GM12865 (cell line): ENCODE results near the gene SLC17A7.
A peak's percentile ranks its signal among the peaks of the same experiment; 100 is the strongest.

Experiments
- DNase-seq: peaks from one replicate; pipeline ENCODE4 v3.0.0; 2010; ENCODE audit warnings: low read depth
- H3K4me3 ChIP-seq: 2 replicates; pipeline ENCODE4 v1.5.1; 2011; ENCODE audit warnings: mild to moderate bottlenecking, low read depth, low read length, control low read depth
- CTCF ChIP-seq: IDR thresholded peaks from 2 replicates; pipeline ENCODE4 v1.5.1; 2011; ENCODE audit warnings: low read length, control low read depth, low read depth, inconsistent platforms; ENCODE audit not compliant: insufficient read depth; ENCODE audit errors: missing control alignments

The SLC17A7 gene

DNA sequence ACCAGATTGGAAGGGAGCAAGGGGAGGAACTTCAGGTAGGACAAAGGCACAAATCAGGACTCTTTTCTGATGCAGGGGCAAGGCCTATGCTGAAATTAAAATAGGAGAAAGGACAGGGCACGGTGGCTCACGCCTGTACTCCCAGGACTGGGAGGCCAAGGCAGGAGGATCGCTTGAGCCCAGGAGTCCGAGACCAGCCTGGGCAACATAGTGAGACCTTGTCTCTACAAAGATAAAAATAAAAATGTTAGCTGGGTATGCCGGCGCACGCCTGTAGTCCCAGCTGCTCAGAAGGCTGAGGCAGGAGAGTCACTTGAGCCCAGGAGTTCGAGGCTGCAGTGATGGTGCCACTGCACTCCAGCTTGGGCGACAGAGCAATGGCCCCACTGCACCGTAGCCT, 5.7 kb downstream of the SLC17A7 start:
- DNase-seq, result no peak
- H3K4me3 ChIP-seq, result no peak overlapping the region
- TF ChIP-seq CTCF, result no peak

DNA sequence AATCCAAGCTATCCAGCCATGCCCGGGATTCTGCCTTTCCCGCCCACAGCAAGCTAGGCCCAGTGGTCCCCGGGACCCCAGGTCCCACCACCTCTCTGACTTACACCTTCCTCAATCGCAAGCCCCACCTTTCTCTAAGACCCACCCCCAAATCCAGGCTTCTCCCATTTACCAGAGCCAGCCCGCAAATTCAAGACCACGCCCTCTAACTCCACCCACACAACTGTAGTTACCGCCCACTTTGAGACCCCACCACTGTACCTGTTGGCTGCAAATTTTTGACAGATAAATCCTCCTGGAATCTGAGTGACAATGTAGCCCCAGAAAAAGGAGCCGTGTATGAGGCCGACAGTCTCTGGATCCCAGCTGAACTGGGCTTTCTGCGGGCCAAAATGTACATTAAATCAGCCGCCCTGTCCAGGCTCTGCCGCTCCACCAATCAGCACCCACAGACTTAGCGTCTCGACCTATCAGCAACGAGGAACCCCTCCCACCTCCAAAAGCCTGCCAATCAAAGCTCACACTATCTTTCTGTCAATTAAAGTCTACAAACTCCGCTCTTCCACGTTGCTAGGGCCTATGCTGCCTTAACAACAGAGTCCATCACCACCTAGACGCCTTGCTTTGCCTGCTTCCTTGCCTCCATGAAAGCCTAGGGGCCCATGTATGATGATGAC, 6.3 kb downstream of the SLC17A7 start:
- TF ChIP-seq CTCF, result no peak
- DNase-seq, result no peak

GRCh38 chr19:49433240-49433901, 8.0 kb downstream of the SLC17A7 start:
- DNase-seq, result no peak
- TF ChIP-seq CTCF, result no peak
- H3K4me3 ChIP-seq, result no peak overlapping the region

More for the DNA sequence above, 6.3 kb downstream of the SLC17A7 start:
- no peak overlapping the region for H3K4me3 ChIP-seq

DNA sequence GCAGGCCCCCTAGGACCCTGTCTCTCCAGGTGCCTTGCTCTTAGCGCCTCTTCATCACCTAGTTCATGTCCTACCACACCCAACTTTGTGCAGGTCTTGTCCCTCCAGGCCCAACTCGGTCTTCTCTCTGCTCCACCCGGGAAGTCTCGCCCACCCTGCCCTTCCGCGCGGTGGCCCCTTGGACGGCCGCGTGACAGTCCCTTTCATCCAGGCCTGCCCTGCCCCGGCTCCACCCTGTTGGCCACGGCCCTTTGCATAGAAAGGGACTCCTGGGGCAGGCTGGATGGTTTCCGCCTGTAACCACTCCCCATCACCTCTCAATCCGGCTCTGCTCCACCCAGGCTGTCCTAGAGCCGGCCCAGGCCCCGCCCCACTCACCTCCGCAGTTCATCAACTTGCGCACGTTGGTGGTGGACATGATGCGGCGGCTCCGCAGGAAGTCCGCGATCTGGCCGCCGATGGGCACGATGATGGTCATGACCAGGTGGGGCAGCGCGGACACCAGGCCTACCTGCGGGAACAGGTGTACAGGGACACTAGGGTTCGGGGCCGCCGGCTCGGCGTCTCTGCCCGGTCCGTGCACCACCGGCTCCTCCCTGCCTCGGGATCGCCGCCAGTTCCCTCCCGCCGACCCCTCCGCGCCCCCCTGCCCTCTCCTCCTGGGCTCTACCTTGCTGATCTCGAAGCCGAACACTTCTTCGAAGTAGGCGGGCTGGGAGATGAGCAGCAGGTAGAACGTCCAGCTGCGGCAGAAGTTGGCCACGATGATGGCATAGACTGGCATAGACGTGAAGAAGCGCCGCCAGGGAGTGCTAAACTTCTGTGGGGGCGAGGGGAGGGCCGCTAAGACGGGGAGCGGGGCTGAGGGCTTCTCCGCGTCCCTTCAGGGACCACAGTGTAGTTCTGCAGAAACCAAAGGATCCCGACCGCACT, 8.9 kb downstream of the SLC17A7 start:
- no peak overlapping the region for H3K4me3 ChIP-seq
- DNase-seq, result peak; percentile 48
- no peak for TF ChIP-seq CTCF

- H3K4me3 ChIP-seq, result no peak overlapping the region
- DNase-seq, result no peak
- TF ChIP-seq CTCF, result no peak
These were observed 10.0 kb downstream of the SLC17A7 start for GRCh38 chr19:49431330-49431749.

- DNase-seq, result no peak
- H3K4me3 ChIP-seq, result no peak overlapping the region
- peak; percentile 38 for TF ChIP-seq CTCF
These were observed 10.5 kb downstream of the SLC17A7 start for GRCh38 chr19:49430678-49431329.
